GM19023 (cell line): Measurements from ENCODE around the gene TNRC18.
"Not testable (repeated sequence)": the region's sequence is repeated elsewhere in the genome, so short reads cannot be mapped to it uniquely, and the experiment has no call there.

Experiments used
- ATAC-seq: cut with Tn5 transposase; IDR thresholded peaks from one replicate; pipeline ENCODE4 v1.9.1; 2021; ENCODE audit warnings: mild to moderate bottlenecking, moderate library complexity; ENCODE audit not compliant: unreplicated experiment

Gene TNRC18

DNA sequence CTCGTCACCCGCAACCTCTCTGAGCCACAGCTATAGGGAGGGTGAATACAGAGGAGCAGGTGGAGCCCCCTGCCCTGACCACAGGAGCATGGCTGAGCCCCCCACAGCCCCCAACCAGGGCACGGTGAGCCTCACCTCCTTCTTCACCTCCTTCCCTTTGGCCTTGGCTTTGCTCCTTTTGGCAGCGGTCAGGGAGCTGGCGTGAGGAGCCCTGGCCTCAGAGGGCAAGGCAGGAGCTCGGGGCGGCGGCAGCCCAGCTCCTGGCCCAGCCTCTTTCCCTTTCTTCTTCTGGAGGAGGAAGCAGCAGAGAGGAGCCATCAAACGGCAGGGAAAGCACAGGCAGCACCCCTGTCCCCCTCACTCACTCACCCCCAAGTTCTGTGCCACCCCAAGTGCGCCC is 98.7 kb downstream of the TNRC18 start:
- no peak for ATAC-seq

DNA sequence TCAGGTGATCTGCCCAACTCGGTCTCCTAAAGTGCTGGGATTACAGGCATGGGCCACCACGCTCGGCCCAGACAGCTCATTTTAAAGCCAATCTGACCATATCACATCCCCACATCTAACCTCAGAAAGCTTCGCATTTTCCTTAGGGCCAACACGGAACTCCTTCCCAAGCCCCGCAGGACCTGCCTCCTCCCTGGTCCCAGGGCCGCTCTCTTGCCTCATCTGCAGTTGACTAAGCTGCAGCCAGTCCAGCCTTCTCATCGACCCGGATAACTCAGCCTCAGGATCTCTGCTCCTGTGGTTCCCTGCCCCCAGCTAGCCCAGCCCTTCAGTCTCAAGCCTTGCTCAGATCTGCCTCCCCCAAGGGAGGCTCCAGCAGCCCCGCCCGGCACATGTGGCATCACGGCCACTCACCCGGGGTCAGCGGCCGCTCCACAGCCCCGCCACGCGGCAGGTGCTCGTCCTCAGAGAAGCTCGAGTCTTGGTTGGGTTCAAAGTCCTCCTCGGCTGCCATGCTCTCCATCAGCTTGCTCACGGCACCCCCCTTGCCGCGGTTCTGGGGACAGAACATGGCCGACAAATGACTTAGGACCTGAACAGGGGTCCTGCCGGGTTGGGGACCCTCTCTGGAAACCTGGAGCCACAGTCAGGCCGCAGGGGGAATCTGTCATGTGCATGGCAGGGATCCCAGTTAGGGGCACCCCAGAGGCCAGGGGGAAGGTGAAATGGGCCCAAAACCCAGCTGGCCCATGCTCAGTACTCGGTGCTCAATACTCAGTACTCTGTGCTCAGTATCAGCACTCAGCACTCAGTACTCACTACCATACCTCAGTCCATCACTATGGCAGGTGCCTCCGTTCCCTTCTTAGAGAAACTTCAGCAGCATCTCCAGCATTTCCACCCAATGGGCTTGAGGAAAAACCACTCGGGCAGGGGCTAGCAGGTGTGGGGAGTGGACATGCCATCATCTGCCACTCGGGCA is 99.5 kb downstream of the TNRC18 start:
- ATAC-seq: not testable (repeated sequence)

DNA sequence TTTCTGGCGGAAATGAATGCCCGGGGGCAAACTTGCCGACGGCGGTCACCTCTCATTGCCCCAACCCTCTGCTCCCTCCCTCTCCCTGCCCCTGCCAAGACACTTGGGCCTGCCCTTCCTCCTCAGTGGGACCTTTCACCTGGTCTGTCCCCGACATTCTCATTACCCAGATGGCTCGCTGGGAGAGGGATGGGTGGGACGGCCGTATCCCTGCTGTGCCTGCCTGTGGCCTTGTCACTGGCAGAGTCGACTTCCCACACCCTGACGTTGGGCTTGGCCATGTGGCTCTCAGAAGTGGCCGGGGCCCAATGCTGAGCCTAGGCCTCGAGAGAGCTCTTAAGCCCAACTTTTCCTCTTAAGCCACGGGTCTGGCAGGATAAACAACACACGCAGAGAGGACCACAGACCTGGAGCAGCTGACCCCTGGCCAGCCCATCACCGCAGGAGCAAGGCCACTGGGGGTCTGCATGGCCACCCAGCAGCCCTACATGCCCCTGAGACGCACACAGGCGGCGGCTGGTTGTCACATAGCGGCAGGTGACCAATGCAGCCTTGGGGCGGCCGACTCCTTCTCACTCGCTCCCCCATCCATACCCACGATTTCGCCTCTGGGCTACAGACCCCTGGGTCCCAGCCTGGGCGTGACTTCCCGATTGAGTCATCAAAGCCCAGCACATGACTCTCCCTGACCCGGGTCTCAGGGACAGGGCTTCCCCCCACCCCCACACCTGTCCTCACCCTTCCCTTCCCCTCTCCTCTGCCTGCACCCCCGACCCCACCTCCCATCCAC is 100.8 kb downstream of the TNRC18 start:
- ATAC-seq: no peak

DNA sequence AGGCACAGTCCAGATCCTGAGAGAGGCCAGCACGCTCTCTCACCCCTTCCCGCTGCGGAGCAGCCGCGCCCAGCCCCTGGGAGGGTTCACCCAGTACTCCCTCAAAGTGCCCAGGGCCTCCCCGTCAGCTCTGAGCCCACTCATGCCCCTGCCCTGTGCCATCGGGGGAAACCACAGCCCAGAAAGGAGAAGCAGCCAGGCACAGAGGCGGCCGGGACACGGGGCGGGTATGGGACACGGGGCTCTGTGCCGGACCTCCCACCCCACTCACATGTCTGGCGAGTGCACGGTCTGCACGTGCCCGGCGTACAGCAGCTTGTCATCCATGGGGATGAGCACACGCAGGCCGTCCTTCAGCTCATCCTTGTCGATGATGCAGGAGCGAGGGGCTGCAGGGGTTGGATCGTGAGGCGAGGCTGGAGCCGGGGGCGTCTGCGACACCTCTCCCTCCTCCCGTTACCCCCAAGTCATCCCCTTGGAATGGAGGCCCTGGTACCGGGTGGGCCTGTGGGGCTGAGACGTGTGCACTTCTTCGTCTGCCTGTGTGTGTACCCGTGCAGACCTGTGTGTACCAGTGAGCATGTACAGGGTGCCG is 102.7 kb downstream of the TNRC18 start:
- no peak for ATAC-seq

DNA sequence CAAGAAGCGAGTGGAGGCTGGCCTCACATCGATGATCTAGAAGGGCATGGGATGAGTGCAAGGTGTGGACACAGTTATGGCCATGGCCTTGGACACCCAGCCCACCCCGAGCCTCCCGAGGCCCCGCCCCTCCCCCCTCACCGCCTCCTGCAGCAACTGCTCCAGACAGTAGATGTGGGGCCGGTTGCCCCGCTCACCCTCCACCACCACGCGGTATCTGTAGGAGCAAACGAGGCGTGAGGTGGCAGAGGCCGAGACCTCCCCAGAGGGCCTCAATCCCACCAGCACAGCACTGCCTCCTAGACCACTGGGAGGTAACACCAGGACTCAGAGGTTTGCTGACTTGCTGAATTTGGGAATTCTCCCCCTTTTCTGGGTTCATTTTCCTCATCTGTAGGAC is 103.2 kb downstream of the TNRC18 start:
- ATAC-seq: no peak

DNA sequence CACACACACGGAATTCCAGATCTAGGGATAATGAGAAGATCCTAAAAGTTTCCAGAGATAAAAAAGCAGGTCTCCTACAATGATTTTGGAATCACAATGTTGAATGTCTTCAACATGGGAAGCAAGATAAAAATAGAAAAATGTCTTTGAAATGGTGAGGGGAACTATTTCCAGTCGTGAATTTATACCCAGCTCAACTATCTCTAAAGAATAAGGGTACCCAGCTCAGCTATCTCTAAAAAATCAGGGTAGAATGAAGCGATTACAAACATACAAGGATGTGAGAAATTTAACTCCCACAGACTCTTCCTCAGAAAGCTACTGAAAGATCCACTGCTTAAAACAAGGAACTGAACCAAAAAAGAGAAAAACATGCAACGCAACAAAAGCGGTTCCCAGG is 105.0 kb downstream of the TNRC18 start:
- ATAC-seq: not testable (repeated sequence)

DNA sequence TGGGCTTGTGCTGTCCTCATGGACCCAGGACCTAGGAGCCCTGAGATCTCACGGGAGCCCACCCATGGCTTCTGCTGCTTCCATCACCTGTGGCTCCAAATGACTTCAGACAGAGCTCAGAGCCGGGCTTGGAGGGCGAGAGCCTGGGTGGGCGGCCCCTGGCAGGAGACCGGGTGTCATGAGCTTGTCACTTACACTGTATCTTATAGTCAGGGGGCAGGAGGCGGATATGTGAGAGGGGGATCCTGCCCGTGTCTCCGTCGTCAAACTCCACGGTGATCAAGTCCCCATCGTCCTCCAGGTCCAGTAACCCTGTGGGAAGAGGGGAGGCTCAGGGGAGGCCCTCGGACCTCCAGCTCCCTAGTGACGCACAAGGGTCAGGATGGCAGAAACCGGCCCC is 107.9 kb downstream of the TNRC18 start:
- ATAC-seq: no peak

DNA sequence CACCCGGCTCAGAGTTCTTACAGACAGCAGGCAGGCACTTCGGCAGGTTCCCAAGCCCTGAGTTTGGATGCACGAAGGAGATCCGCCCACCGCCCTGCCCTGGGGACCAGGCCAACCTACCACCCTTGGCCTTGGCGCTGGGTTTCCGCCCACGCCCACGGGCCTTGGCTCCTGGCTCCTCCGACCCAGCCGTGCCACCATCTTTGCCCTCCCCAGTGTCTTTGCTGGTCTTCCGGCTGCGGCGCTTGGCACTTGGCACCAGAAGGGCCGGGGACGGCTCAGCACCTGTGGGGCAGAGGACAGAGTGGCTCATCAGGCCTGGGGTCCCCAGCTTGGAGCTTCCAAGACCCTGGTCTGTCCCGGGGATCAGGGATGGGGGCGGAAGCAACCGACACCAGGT is 108.8 kb downstream of the TNRC18 start:
- ATAC-seq: no peak

DNA sequence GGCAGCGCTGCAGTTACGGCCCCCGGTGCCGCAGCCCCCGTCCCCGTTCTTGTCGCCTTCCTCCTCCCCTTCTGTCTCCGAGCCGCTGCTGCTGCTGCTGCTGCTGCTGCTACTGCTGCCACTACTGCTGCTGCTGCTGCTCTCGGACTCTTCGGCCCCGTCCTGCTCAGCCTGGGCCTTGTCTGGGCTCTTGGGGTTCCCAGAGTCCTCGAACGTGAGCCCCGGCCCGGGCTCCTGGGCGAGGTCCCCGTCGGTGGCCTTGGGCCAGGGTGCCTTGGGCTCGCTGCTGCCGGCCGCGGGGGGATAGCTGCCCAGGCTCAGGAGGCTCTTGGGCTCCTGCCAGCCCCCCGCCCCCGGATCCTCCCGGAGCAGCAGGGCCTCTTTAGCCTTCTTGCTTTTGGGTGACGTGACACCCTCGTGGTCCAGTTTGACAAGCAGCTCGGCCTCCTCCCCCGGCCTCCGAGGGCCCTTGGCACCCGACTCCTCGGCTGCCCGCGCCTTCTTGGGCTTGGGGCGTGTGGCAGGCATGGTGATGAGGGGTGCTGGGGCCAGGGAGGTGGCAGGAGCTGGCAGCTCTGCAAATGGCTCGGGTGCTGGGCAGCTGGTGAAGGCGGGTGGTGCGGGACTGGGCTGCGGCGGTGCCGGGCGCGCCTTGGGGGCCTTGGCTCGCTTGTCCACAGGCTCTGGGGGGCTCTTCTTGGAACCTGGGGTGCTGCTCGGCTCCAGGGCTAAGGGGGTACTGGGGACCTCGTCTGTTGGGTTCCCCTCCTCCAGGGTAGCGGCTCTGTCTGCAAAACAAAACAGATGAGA is 110.4 kb downstream of the TNRC18 start:
- ATAC-seq: not testable (repeated sequence)

DNA sequence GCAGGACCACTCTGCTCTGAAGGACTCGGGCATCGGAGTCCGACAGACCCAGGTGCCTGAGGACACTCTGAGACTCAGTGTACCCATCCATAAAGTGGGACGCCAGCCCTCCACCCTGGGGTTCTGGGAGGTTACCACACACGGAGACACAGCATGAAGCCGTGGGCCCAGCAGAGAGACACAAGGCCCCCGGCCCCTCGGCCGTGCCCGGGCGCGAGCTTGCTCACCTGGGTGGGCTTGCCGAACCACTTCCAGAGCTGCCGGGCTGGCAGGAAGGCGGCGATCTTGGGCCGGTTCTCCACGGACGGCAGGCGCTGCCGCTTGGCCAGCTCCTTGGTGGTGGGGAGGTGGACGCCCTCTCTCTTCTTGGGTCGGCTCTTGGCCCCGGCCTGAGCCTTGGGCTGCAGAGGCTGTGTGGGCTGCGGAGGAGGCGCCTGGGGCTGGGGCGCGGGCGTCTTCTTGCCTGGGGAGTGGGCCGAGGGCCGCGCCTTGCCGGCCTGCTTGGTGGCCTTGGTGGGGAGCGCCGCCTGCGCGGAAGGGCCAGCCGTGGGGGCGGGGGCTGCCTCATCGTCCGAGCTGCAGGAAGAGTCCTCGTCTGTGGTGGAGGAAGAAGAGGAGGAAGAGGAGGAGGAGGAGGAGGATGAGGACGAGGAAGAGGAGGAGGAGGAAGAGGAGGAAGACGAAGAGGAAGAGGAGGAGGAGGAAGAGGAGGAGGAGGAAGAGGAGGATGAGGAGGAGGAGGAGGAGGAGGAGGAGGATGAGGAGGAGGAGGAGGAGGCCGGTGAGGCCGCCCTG is 111.2 kb downstream of the TNRC18 start:
- ATAC-seq: not testable (repeated sequence)

DNA sequence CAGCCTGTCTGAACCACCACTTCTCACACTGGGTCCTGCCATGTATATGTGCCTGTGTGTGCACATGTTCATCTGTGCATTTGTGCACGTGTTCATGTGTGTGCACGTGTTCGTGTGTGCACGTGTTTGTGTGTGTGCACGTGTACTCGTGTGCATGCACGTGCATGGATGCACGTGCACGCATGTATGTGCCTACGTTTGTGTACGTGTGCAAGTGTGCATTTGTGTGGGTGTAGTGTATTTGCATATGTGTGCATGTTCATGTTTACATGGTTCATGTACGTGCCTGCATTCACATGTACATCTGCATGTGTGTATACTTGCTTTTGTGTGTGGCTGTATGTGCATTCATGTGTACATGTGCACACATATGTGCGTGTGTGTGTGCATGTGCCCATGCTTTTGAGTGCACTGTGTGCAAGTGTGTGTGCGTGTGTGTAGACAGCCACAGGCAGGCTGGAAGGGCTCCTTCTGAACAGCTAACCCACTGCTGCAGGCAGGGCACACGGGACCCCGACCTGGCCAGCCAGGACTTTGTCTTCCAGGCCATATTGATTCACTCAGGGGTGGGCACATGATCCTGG is 112.7 kb downstream of the TNRC18 start:
- no peak for ATAC-seq

DNA sequence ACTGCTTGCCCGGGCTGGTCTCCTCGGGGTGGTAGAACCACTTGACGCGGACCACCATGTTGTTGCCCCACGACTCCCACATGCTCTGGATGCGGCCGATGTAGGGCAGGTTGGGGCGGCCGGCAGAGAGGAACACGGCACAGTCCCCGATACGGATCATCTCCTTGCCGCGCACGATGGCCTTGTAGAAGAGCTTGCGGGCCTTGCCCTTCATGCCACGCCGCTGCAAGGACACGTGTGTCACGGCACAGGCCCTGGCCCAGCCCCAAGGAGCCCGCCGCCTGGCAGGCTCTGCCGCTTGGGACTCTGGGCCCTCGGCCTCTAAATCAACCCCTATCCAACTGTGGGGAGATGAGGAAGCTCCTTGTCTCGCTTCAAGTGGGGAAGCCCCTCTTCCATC is 114.5 kb downstream of the TNRC18 start:
- ATAC-seq: no peak

DNA sequence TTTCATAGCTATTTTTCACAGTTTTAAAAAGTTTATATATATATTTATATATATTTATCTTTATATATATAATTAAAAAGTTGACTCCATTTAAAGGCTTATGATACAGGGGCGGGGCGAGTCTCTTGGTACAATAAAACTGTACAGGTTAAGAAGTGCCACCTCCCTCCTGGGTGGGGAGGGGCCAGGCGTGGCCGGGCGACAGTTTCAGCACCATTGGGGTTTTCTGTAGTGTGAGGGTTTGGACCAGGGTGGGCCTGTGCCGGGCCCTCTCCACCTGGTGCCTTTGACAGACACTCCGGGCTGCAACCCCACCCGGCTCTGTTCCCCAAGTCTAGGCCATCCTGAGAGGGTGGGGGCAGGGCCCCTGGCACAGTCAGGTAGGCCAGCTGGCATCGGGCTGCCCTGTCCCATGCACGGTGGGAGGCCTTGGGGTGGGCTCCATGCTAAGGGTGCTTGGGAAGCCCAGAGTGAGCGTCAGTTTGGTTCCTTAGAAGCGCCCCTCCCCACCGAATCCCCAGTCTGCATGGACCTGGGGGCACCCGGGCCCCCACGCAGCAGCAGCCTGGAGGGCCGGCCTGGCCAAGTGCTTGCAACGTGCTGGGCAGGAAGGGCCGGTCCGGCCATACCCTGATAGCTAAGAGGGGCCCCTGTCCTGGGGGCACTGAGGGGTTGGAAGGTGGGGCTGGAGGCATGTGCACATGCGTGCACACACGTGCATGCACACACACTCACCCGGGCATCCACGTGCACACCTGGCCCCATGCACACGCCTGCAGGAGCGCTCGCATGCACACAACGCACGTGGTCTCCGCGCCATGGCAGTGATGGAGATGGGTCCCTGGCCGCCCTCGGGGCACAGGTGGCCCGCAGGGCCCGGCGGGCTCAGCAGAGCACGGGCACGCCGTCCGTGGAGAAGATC is 116.2 kb downstream of the TNRC18 start:
- not testable (repeated sequence) for ATAC-seq

DNA sequence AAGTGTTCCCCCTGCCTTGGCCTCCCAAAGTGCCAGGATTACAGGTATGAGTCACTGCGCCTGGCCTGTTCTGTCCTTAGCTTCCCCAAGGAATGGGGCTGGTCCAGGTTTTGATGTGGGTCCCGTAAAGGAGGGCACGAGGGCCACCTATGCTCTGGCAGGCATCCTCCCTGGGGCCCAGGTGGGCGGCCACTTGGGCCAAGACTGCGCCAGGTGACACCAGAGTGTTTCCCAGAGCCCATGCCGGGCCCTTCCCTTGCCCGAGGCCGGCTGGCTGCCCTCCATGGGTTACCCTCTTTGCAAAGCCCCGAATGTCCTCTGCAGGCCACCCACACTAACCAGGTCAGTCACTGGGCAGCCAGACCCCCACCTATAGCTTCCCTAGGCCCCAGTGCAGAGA is 118.6 kb downstream of the TNRC18 start:
- not testable (repeated sequence) for ATAC-seq

DNA sequence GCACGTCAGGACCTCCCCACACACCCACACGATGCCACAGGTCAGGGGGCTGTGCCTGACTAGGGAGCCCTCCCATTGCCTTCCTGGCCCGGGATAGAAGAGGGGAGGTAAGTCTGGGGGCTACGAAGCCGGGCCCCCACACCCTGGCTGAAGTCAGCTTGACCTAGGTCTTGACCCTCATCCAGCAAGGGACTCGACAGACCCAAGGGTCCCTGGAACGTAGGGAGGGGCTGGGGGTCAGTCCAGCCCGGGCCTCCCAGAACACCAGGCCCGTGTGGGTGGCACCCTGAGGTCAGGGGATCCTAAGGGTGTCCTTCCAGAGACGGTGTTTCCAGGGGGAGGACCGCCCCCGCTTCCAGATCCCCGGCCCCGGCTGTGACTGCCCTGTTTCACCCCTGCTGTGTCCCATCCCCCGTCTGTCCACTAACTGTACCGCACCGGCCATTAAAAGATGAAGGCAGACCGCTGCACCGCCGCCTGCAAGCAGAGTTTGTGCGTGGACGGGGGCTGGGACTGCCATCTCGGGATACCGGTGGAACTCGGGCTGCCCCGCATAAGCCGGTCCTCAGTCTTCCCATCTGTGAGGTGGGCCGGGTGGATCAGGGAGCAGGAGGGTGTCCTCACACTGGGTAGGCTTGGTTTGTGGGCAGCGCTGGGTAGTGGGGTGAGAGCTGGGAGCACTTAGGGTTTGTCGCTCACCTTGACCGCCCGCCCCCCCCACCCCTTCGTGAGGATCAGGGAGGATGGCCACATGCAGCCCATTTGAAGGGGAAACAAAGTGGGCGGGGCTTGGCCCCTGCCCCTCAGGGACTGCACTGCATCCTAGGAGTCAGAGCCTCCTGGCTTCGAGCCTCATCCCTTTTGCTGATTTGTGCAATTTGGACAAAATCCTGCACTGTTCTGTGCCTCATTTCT is 119.8 kb downstream of the TNRC18 start:
- no peak for ATAC-seq

DNA sequence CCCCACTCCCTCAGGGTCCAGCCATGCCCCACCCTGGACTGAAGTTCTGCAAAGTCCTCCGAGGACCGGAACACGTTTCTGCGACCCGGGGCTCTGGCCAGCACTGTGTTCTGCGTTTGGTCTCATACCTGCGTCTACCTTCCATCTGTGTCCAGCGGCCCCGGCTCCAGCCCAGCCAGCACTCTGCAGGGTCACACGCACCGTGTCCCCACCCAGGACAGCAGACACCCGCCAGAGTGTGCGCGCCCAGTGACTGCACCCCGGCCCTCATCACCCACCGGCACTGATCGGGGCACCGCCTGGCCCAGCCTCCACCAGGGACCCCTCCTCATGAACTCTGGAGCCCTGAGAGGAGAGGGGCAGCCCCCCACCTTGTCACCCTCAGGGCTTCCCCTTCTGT is 120.6 kb downstream of the TNRC18 start:
- no peak for ATAC-seq

DNA sequence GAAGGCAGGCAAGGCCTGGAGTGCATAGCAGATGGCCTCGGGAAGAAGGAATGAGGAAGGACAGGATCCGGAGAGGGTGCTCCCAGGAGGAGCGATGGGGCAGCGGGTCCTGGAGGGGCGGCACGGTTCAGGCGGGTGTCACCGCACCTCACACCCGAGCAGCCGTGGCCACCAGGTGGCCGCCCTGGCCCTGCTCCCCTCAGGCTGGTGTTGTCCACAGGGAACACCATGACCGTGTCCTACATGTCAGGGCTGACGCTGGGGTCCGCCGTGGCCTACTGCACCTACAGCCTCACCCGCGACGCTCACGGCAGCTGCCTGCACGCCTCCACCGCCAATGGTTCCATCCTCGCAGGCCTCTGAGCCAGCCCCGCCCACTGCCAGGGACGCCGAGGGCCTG is 121.1 kb downstream of the TNRC18 start:
- ATAC-seq: no peak
